Ishikawa (cell line): ENCODE measurements around the gene WDR6.

Experiments
- CEBPB ChIP-seq: IDR thresholded peaks from 2 replicates; pipeline ENCODE4 v1.6.1; 2012
- CREB1 ChIP-seq: IDR thresholded peaks from 2 replicates; pipeline ENCODE4 v1.6.1; 2012; ENCODE audit warnings: low read depth
- EGR1 ChIP-seq: IDR thresholded peaks from 2 replicates; pipeline ENCODE4 v1.6.1; 2012
- EP300 ChIP-seq: IDR thresholded peaks from 2 replicates; pipeline ENCODE4 v1.6.1; 2012; ENCODE audit warnings: borderline replicate concordance
- FOXM1 ChIP-seq: IDR thresholded peaks from 2 replicates; pipeline ENCODE4 v1.6.1; 2012; ENCODE audit warnings: low read depth, borderline replicate concordance
- NFIC ChIP-seq: IDR thresholded peaks from 2 replicates; pipeline ENCODE4 v1.6.1; 2012
- RAD21 ChIP-seq: IDR thresholded peaks from 2 replicates; pipeline ENCODE4 v1.6.1; 2012; ENCODE audit warnings: low read depth
- TAF1 ChIP-seq: IDR thresholded peaks from 2 replicates; pipeline ENCODE4 v1.6.1; 2012; ENCODE audit warnings: low read depth, mild to moderate bottlenecking
- TCF12 ChIP-seq: IDR thresholded peaks from 2 replicates; pipeline ENCODE4 v1.6.1; 2012; ENCODE audit warnings: low read depth
- TEAD4 ChIP-seq: IDR thresholded peaks from 2 replicates; pipeline ENCODE4 v1.6.1; 2012
- YY1 ChIP-seq: IDR thresholded peaks from 2 replicates; pipeline ENCODE4 v1.6.1; 2012; ENCODE audit warnings: low read depth
- TF ChIP-seq, protein P1 (sequence below): IDR thresholded peaks from 2 replicates; pipeline ENCODE4 v1.6.1; 2012
- TF ChIP-seq, protein P2 (sequence below): IDR thresholded peaks from 2 replicates; pipeline ENCODE4 v1.6.1; 2012
- TF ChIP-seq, protein P3 (sequence below): IDR thresholded peaks from 2 replicates; pipeline ENCODE4 v1.6.1; 2012; ENCODE audit warnings: low read depth, mild to moderate bottlenecking

DNA sequence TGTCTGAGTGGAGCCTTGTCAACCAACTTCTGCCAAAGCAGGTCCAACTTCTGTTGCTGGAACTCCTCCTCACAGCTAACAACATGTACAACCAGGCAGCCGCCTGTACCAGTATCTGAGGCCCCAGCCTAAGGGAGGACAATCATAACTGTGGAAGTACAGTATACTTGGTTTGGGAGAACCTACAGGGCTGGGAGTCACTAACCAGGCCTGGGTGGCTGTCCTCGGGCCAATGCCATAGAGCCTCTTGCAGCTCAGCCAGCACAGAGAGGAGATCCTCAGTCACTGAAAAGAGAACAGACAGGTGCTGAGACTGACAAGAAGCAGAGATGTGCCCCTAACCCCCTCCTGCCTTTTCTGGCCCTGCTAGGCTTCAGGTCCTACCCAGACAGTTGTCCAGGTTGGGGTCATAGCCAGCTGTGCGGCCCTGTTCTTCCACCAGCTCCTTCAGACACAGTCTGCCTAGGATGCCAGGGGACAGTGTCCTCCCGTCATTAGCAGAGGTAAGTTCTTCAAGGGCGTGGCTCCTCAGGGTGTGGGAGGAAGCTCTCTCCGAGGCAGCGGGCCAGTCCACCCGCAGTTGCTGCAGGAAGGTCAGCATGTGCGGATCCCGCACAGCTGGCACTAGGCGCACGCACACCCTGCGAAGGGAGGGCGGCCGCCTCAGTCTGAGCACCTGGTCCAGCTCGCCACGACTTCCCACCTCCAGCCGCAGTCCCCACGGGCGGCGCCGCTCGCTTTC lies 10.2 kb downstream of the WDR6 start:
- TF ChIP-seq EP300 (no peak), NFIC (no peak), YY1 (no peak), CREB1 (no peak), RAD21 (no peak), TAF1 (no peak; the same call in 1 of the 2 replicates), CEBPB (no peak), EGR1 (no peak), TCF12 (no peak), FOXM1 (no peak), TEAD4 (no peak; the same call in 1 of the 2 replicates)
- TF ChIP-seq, protein P1, sequence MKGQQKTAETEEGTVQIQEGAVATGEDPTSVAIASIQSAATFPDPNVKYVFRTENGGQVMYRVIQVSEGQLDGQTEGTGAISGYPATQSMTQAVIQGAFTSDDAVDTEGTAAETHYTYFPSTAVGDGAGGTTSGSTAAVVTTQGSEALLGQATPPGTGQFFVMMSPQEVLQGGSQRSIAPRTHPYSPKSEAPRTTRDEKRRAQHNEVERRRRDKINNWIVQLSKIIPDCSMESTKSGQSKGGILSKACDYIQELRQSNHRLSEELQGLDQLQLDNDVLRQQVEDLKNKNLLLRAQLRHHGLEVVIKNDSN = no peak
- TF ChIP-seq, protein P2, sequence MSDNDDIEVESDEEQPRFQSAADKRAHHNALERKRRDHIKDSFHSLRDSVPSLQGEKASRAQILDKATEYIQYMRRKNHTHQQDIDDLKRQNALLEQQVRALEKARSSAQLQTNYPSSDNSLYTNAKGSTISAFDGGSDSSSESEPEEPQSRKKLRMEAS = no peak
- TF ChIP-seq, protein P3, sequence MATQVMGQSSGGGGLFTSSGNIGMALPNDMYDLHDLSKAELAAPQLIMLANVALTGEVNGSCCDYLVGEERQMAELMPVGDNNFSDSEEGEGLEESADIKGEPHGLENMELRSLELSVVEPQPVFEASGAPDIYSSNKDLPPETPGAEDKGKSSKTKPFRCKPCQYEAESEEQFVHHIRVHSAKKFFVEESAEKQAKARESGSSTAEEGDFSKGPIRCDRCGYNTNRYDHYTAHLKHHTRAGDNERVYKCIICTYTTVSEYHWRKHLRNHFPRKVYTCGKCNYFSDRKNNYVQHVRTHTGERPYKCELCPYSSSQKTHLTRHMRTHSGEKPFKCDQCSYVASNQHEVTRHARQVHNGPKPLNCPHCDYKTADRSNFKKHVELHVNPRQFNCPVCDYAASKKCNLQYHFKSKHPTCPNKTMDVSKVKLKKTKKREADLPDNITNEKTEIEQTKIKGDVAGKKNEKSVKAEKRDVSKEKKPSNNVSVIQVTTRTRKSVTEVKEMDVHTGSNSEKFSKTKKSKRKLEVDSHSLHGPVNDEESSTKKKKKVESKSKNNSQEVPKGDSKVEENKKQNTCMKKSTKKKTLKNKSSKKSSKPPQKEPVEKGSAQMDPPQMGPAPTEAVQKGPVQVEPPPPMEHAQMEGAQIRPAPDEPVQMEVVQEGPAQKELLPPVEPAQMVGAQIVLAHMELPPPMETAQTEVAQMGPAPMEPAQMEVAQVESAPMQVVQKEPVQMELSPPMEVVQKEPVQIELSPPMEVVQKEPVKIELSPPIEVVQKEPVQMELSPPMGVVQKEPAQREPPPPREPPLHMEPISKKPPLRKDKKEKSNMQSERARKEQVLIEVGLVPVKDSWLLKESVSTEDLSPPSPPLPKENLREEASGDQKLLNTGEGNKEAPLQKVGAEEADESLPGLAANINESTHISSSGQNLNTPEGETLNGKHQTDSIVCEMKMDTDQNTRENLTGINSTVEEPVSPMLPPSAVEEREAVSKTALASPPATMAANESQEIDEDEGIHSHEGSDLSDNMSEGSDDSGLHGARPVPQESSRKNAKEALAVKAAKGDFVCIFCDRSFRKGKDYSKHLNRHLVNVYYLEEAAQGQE = no peak
